OCI-LY3 (cell line): ENCODE data around the gene TNFRSF18.

ENCODE experiments used
- CTCF ChIP-seq: fragments of 200-600, 300-600 bp; sonication (generic); IDR thresholded peaks from 2 replicates; pipeline ENCODE4 v1.5.1; 2014; ENCODE audit warnings: antibody characterized with exemption, low read length, low read depth
- EZH2phosphoT487 ChIP-seq: fragments of 200-600 bp; shearing (Covaris generic); IDR thresholded peaks from 2 replicates; pipeline ENCODE4 v1.6.1; 2018; ENCODE audit warnings: antibody characterized with exemption, mixed run types, low read depth

- TF ChIP-seq CTCF = no peak
- no peak for TF ChIP-seq EZH2phosphoT487
Measured at GRCh38 chr1:1196431-1197187, 9.8 kb downstream of the TNFRSF18 start.
